Osteoblast (primary cell): ENCODE results near the gene PON2. TPM values are rescaled to one million over a fixed set of nuclear protein-coding genes. Genes with fewer than 3 reads are reported as not detected.

Experiments used
- DNase-seq: peaks from one replicate; pipeline ENCODE4 v3.0.0; 2011; ENCODE audit warnings: low spot score, mixed read lengths; ENCODE audit not compliant: insufficient read length; ENCODE audit errors: missing footprints
- H2AFZ ChIP-seq: 2 replicates; pipeline ENCODE4 v1.6.0; 2011; ENCODE audit warnings: mild to moderate bottlenecking, low read length
- H3K27ac ChIP-seq: 2 replicates; pipeline ENCODE4 v1.5.1; 2011; ENCODE audit warnings: mild to moderate bottlenecking, low read depth, low read length, moderate library complexity
- H3K27me3 ChIP-seq: 2 replicates; pipeline ENCODE4 v1.6.0; 2012; ENCODE audit warnings: mild to moderate bottlenecking, control low read depth, inconsistent platforms, low read length, moderate library complexity; ENCODE audit not compliant: insufficient read depth
- H3K36me3 ChIP-seq: 2 replicates; pipeline ENCODE4 v1.5.1; 2011; ENCODE audit warnings: mild to moderate bottlenecking, low read length, control low read depth, moderate library complexity; ENCODE audit not compliant: insufficient read depth
- H3K4me1 ChIP-seq: 2 replicates; pipeline ENCODE4 v1.5.1; 2011; ENCODE audit warnings: mild to moderate bottlenecking, low read length, control low read depth, moderate library complexity; ENCODE audit not compliant: insufficient read depth
- H3K4me2 ChIP-seq: 2 replicates; pipeline ENCODE4 v1.6.0; 2011; ENCODE audit warnings: mild to moderate bottlenecking, low read length; ENCODE audit not compliant: insufficient read depth
- H3K4me3 ChIP-seq: fragments of 200-600 bp; sonication (generic); 3 replicates; pipeline ENCODE4 v1.5.1; 2012; ENCODE audit warnings: mild to moderate bottlenecking, low read length, inconsistent platforms; ENCODE audit not compliant: insufficient read depth
- H3K79me2 ChIP-seq: 2 replicates; pipeline ENCODE4 v1.6.0; 2012; ENCODE audit warnings: mild to moderate bottlenecking, low read length, control low read depth, inconsistent platforms; ENCODE audit not compliant: insufficient read depth
- H3K9me3 ChIP-seq: 2 replicates; pipeline ENCODE4 v1.5.1; 2011; ENCODE audit warnings: low read depth, low read length, control low read depth
- H4K20me1 ChIP-seq: 2 replicates; pipeline ENCODE4 v1.6.0; 2012; ENCODE audit warnings: mild to moderate bottlenecking, low read length, control low read depth; ENCODE audit not compliant: insufficient read depth
- total RNA-seq: library from RNA; depleted of rRNA; stranded (reverse); fragments of >200 nt; gene quantifications from 2 replicates; pipeline ENCODE4 v1.2.3, GENCODE V29; 2012
- TF ChIP-seq, protein P1 (sequence below): IDR thresholded peaks from 2 replicates; pipeline ENCODE4 v1.5.1; 2011; ENCODE audit warnings: mild to moderate bottlenecking, low read depth, low read length, moderate library complexity; ENCODE audit errors: extremely low read depth

Gene PON2
- total RNA-seq, 1 donor = 77.8 TPM

GRCh38 chr7:95429241-95429990 is 5.4 kb downstream of the PON2 start:
- peaks cover 21% of the 10 kb centered on the region for H3K79me2 ChIP-seq
- H4K20me1 ChIP-seq = no peaks in the 10 kb centered on the region

GRCh38 chr7:95427914-95428516 is 6.8 kb downstream of the PON2 start:
- H3K4me1 ChIP-seq = no peaks in the 10 kb centered on the region
- no peak overlapping the region for H3K4me3 ChIP-seq
- TF ChIP-seq, protein P1, sequence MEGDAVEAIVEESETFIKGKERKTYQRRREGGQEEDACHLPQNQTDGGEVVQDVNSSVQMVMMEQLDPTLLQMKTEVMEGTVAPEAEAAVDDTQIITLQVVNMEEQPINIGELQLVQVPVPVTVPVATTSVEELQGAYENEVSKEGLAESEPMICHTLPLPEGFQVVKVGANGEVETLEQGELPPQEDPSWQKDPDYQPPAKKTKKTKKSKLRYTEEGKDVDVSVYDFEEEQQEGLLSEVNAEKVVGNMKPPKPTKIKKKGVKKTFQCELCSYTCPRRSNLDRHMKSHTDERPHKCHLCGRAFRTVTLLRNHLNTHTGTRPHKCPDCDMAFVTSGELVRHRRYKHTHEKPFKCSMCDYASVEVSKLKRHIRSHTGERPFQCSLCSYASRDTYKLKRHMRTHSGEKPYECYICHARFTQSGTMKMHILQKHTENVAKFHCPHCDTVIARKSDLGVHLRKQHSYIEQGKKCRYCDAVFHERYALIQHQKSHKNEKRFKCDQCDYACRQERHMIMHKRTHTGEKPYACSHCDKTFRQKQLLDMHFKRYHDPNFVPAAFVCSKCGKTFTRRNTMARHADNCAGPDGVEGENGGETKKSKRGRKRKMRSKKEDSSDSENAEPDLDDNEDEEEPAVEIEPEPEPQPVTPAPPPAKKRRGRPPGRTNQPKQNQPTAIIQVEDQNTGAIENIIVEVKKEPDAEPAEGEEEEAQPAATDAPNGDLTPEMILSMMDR = no peak
- no peak overlapping the region for H3K27ac ChIP-seq
- H3K4me2 ChIP-seq = no peak overlapping the region
- no peaks in the 10 kb centered on the region for H3K9me3 ChIP-seq
- no peaks in the 10 kb centered on the region for H3K36me3 ChIP-seq
- H4K20me1 ChIP-seq = peaks cover 3% of the 10 kb centered on the region
- DNase-seq = no peak
- no peaks in the 10 kb centered on the region for H3K27me3 ChIP-seq
- H3K79me2 ChIP-seq = peaks cover 10% of the 10 kb centered on the region
- no peak overlapping the region for H2AFZ ChIP-seq

More at GRCh38 chr7:95429241-95429990, 5.4 kb downstream of the PON2 start:
- no peaks in the 10 kb centered on the region for H3K4me1 ChIP-seq
- no peak overlapping the region for H3K4me3 ChIP-seq
- H3K36me3 ChIP-seq = no peaks in the 10 kb centered on the region
- no peak overlapping the region for H3K27ac ChIP-seq
- no peak for DNase-seq
- no peak overlapping the region for H3K4me2 ChIP-seq
- no peaks in the 10 kb centered on the region for H3K9me3 ChIP-seq
- no peak overlapping the region for H2AFZ ChIP-seq
- H3K27me3 ChIP-seq = no peaks in the 10 kb centered on the region
- TF ChIP-seq, protein P1 = no peak

GRCh38 chr7:95427166-95427565 is 7.7 kb downstream of the PON2 start:
- H3K9me3 ChIP-seq = no peaks in the 10 kb centered on the region
- DNase-seq = no peak
- H4K20me1 ChIP-seq = peaks cover 3% of the 10 kb centered on the region
- H3K27ac ChIP-seq = no peak overlapping the region
- H3K4me1 ChIP-seq = no peaks in the 10 kb centered on the region
- H3K36me3 ChIP-seq = no peaks in the 10 kb centered on the region
- no peak overlapping the region for H2AFZ ChIP-seq
- TF ChIP-seq, protein P1 = no peak
- H3K4me2 ChIP-seq = no peak overlapping the region
- H3K79me2 ChIP-seq = peaks cover 5% of the 10 kb centered on the region
- H3K27me3 ChIP-seq = no peaks in the 10 kb centered on the region
- H3K4me3 ChIP-seq = no peak overlapping the region

DNA sequence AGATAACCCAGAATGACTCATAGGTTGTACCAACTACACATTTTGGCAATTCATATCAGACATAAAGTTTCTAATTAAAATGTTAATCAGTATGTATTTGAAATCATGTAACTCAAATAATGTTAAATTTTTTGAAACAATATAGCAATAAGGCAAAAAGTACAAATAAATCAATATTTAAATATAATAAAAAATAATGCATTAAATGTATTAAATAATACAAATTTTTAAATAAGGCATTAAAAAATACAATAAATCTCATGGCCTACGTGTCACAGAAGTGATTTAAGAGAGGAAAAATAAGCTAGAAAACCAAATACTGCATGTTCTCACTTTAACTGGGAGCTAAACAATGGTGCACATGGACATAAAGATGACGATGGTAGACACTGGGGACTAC is 9.1 kb downstream of the PON2 start:
- H3K36me3 ChIP-seq = no peaks in the 10 kb centered on the region
- H2AFZ ChIP-seq = no peak overlapping the region
- H3K4me1 ChIP-seq = peaks cover 4% of the 10 kb centered on the region
- DNase-seq = peak; percentile 10
- TF ChIP-seq, protein P1 = no peak
- no peak overlapping the region for H3K4me3 ChIP-seq
- H3K4me2 ChIP-seq = no peak overlapping the region
- H3K79me2 ChIP-seq = peaks cover 5% of the 10 kb centered on the region
- H3K27ac ChIP-seq = no peak overlapping the region
- peaks cover 3% of the 10 kb centered on the region for H4K20me1 ChIP-seq
- no peaks in the 10 kb centered on the region for H3K9me3 ChIP-seq
- H3K27me3 ChIP-seq = no peaks in the 10 kb centered on the region
